ENCODE measurements around the gene SYNDIG1. TPM values are rescaled to one million over a fixed set of nuclear protein-coding genes. Genes with fewer than 3 reads are reported as not detected.
"Not testable (repeated sequence)": the region's sequence is repeated elsewhere in the genome, so short reads cannot be mapped to it uniquely, and the experiment has no call there.

Gene SYNDIG1
- total and polyA plus RNA-seq, 2 donors (not counting 1 experiment from before 2014, with no cell fraction given), result not detected

GRCh38 chr20:24620937-24621519 lies 151.6 kb downstream of the SYNDIG1 start:
- no peak overlapping the region for H3K4me3 ChIP-seq (ENCODE audit: control extremely low read depth in 1 of 5, extremely low read depth in 1 of 5, insufficient read depth in 1 of 5, low read depth in 2 of 5, low read length in 4 of 5)
- POLR2A ChIA-PET, result no interaction called here
- H3K36me3 ChIP-seq (replicated peaks in 1 of 2; ENCODE audit: control extremely low read depth in 1 of 2, control insufficient read depth in 1 of 2, extremely low read depth in 1 of 2, insufficient read depth in 2 of 2, low read length in 1 of 2), result no peaks in the 10 kb centered on the region
- no peak overlapping the region for H3K4me3 Mint-ChIP-seq
- H3K27ac ChIP-seq (ENCODE audit: low read length in 2 of 2), result no peak overlapping the region
- no peak overlapping the region for H3K27ac Mint-ChIP-seq
- TF ChIP-seq EZH2 (IDR thresholded peaks at IDR 0.05; ENCODE audit: borderline replicate concordance, insufficient read depth, low read depth, low read length, poor library complexity, severe bottlenecking), result no peak
- TF ChIP-seq, protein P1, sequence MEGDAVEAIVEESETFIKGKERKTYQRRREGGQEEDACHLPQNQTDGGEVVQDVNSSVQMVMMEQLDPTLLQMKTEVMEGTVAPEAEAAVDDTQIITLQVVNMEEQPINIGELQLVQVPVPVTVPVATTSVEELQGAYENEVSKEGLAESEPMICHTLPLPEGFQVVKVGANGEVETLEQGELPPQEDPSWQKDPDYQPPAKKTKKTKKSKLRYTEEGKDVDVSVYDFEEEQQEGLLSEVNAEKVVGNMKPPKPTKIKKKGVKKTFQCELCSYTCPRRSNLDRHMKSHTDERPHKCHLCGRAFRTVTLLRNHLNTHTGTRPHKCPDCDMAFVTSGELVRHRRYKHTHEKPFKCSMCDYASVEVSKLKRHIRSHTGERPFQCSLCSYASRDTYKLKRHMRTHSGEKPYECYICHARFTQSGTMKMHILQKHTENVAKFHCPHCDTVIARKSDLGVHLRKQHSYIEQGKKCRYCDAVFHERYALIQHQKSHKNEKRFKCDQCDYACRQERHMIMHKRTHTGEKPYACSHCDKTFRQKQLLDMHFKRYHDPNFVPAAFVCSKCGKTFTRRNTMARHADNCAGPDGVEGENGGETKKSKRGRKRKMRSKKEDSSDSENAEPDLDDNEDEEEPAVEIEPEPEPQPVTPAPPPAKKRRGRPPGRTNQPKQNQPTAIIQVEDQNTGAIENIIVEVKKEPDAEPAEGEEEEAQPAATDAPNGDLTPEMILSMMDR (IDR thresholded peaks at IDR 0.05), result no peak
- H3K4me1 Mint-ChIP-seq, result peaks cover 9% of the 10 kb centered on the region
- no peaks in the 10 kb centered on the region for H4K20me1 ChIP-seq (ENCODE audit: control insufficient read depth, insufficient read depth, low read length, poor library complexity, severe bottlenecking)
- no peaks in the 10 kb centered on the region for H3K9me3 Mint-ChIP-seq (ENCODE audit: insufficient read depth)
- H3K79me2 ChIP-seq (ENCODE audit: control insufficient read depth, insufficient read depth, low read length), result no peaks in the 10 kb centered on the region
- H3K27me3 Mint-ChIP-seq, result no peaks in the 10 kb centered on the region
- WGBS (ENCODE audit: insufficient coverage), result no CpG with 5 or more reads among the region's 1 CpG
- ATAC-seq (ENCODE audit: low read depth) (no peak), DNase-seq (no peak)
- H3K4me2 ChIP-seq (replicated peaks; ENCODE audit: low read depth, low read length, poor library complexity, severe bottlenecking), result no peak overlapping the region
- no peak overlapping the region for H3K9ac ChIP-seq (ENCODE audit: low read length)
- peaks cover 0 to 6% of the 10 kb centered on the region in 2 donors for H3K4me1 ChIP-seq (ENCODE audit: control insufficient read depth in 2 of 2, insufficient read depth in 2 of 2, low read length in 2 of 2)
- CTCF ChIA-PET, result no interaction called here
- H3K27me3 ChIP-seq (replicated peaks in 1 of 4; ENCODE audit: control extremely low read depth in 1 of 4, control insufficient read depth in 3 of 4, insufficient read depth in 4 of 4, low read length in 3 of 4), result no peaks in the 10 kb centered on the region
- intact Hi-C loops (cut with micrococcal nuclease), result no loop called here
- H3K9me3 ChIP-seq (ENCODE audit: control extremely low read depth in 1 of 3, control insufficient read depth in 2 of 3, insufficient read depth in 1 of 3, low read length in 2 of 3), result no peaks in the 10 kb centered on the region
- no peak overlapping the region for H2AFZ ChIP-seq (ENCODE audit: insufficient read depth, low read depth, low read length, poor library complexity, severe bottlenecking)

GRCh38 chr20:24622856-24623255 lies 153.4 kb downstream of the SYNDIG1 start:
- peaks cover 6% of the 10 kb centered on the region for H3K4me1 Mint-ChIP-seq
- H3K4me3 Mint-ChIP-seq, result no peak overlapping the region
- H3K4me2 ChIP-seq (replicated peaks; ENCODE audit: low read depth, low read length, poor library complexity, severe bottlenecking), result no peak overlapping the region
- H3K9me3 ChIP-seq (ENCODE audit: control extremely low read depth in 1 of 3, control insufficient read depth in 2 of 3, insufficient read depth in 1 of 3, low read length in 2 of 3), result no peaks in the 10 kb centered on the region
- no peak overlapping the region for H3K27ac Mint-ChIP-seq
- 93% methylated on average over 3 of the region's 3 CpGs for WGBS (ENCODE audit: insufficient coverage)
- H3K27ac ChIP-seq (ENCODE audit: low read length in 2 of 2), result no peak overlapping the region
- intact Hi-C loops (cut with micrococcal nuclease), result no loop called here
- H3K4me3 ChIP-seq (ENCODE audit: control extremely low read depth in 1 of 5, extremely low read depth in 1 of 5, insufficient read depth in 1 of 5, low read depth in 2 of 5, low read length in 4 of 5), result no peak overlapping the region
- DNase-seq (no peak), ATAC-seq (ENCODE audit: low read depth) (no peak)
- H3K79me2 ChIP-seq (ENCODE audit: control insufficient read depth, insufficient read depth, low read length), result no peaks in the 10 kb centered on the region
- peaks cover 0 to 6% of the 10 kb centered on the region in 2 donors for H3K4me1 ChIP-seq (ENCODE audit: control insufficient read depth in 2 of 2, insufficient read depth in 2 of 2, low read length in 2 of 2)
- no peaks in the 10 kb centered on the region for H3K27me3 ChIP-seq (replicated peaks in 1 of 4; ENCODE audit: control extremely low read depth in 1 of 4, control insufficient read depth in 3 of 4, insufficient read depth in 4 of 4, low read length in 3 of 4)
- ChIA-PET CTCF (no interaction called here), POLR2A (no interaction called here)
- no peaks in the 10 kb centered on the region for H3K27me3 Mint-ChIP-seq
- H3K36me3 ChIP-seq (replicated peaks in 1 of 2; ENCODE audit: control extremely low read depth in 1 of 2, control insufficient read depth in 1 of 2, extremely low read depth in 1 of 2, insufficient read depth in 2 of 2, low read length in 1 of 2), result no peaks in the 10 kb centered on the region
- TF ChIP-seq EZH2 (IDR thresholded peaks at IDR 0.05; ENCODE audit: borderline replicate concordance, insufficient read depth, low read depth, low read length, poor library complexity, severe bottlenecking), result no peak
- TF ChIP-seq, protein P1 (IDR thresholded peaks at IDR 0.05), result no peak
- no peaks in the 10 kb centered on the region for H4K20me1 ChIP-seq (ENCODE audit: control insufficient read depth, insufficient read depth, low read length, poor library complexity, severe bottlenecking)
- H3K9me3 Mint-ChIP-seq (ENCODE audit: insufficient read depth), result no peaks in the 10 kb centered on the region
- no peak overlapping the region for H2AFZ ChIP-seq (ENCODE audit: insufficient read depth, low read depth, low read length, poor library complexity, severe bottlenecking)
- H3K9ac ChIP-seq (ENCODE audit: low read length), result no peak overlapping the region

DNA sequence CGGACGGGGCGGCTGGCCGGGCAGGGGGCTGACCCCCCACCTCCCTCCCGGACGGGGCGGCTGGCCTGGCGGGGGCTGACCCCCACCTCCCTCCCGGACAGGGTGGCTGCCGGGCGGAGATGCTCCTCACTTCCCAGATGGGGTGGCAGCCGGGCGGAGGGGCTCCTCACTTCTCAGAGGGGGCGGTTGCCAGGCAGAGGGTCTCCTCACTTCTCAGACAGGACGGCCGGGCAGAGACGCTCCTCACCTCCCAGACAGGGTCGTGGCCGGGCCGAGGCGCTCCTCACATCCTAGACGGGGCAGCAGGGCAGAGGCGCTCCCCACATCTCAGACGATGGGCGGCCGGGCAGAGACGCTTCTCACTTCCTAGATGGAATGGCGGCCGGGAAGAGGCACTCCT lies 156.7 kb downstream of the SYNDIG1 start:
- H3K79me2 ChIP-seq (ENCODE audit: control insufficient read depth, insufficient read depth, low read length); H3K27me3 ChIP-seq (replicated peaks in 1 of 4; ENCODE audit: control extremely low read depth in 1 of 4, control insufficient read depth in 3 of 4, insufficient read depth in 4 of 4, low read length in 3 of 4); H3K9me3 Mint-ChIP-seq (ENCODE audit: insufficient read depth); H3K4me3 ChIP-seq (ENCODE audit: control extremely low read depth in 1 of 5, extremely low read depth in 1 of 5, insufficient read depth in 1 of 5, low read depth in 2 of 5, low read length in 4 of 5); DNase-seq; H3K4me3 Mint-ChIP-seq; H3K27ac ChIP-seq (ENCODE audit: low read length in 2 of 2); H3K9me3 ChIP-seq (ENCODE audit: control extremely low read depth in 1 of 3, control insufficient read depth in 2 of 3, insufficient read depth in 1 of 3, low read length in 2 of 3); ATAC-seq (ENCODE audit: low read depth); H4K20me1 ChIP-seq (ENCODE audit: control insufficient read depth, insufficient read depth, low read length, poor library complexity, severe bottlenecking); intact Hi-C loops (cut with micrococcal nuclease); H3K4me1 Mint-ChIP-seq; H3K36me3 ChIP-seq (replicated peaks in 1 of 2; ENCODE audit: control extremely low read depth in 1 of 2, control insufficient read depth in 1 of 2, extremely low read depth in 1 of 2, insufficient read depth in 2 of 2, low read length in 1 of 2); H3K4me1 ChIP-seq (ENCODE audit: control insufficient read depth in 2 of 2, insufficient read depth in 2 of 2, low read length in 2 of 2); H3K9ac ChIP-seq (ENCODE audit: low read length); POLR2A ChIA-PET; H2AFZ ChIP-seq (ENCODE audit: insufficient read depth, low read depth, low read length, poor library complexity, severe bottlenecking); H3K27ac Mint-ChIP-seq; H3K27me3 Mint-ChIP-seq; H3K4me2 ChIP-seq (replicated peaks; ENCODE audit: low read depth, low read length, poor library complexity, severe bottlenecking); CTCF ChIA-PET: not testable (repeated sequence)
- WGBS (ENCODE audit: insufficient coverage), result 100% methylated on average over 3 of the region's 29 CpGs
